Brain microvascular endothelial cell (primary cell): ENCODE results near the gene PRR36.

Experiments
- DNase-seq: peaks from one replicate; pipeline ENCODE4 v3.0.0-alpha.2; 2020
- H3K27ac ChIP-seq: fragments of 250-450 bp; sonication (Bioruptor Pico); 2 replicates; pipeline ENCODE4 v1.5.1; 2020; ENCODE audit warnings: mild to moderate bottlenecking, moderate library complexity
- H3K27me3 ChIP-seq: fragments of 250-450 bp; sonication (Bioruptor Pico); replicated peaks from 2 replicates; pipeline ENCODE4 v1.5.1; 2020; ENCODE audit warnings: mild to moderate bottlenecking
- H3K36me3 ChIP-seq: fragments of 250-450 bp; sonication (Bioruptor Pico); replicated peaks from 2 replicates; pipeline ENCODE4 v1.5.1; 2020; ENCODE audit warnings: mild to moderate bottlenecking
- H3K4me3 ChIP-seq: 2 replicates; pipeline ENCODE4 v1.5.1; 2011; ENCODE audit warnings: low read depth, mild to moderate bottlenecking, control low read depth, low read length, moderate library complexity
- CTCF ChIP-seq: IDR thresholded peaks from 2 replicates; pipeline ENCODE4 v1.5.1; 2011; ENCODE audit warnings: low read depth, mild to moderate bottlenecking, moderate library complexity, low read length, control low read depth, inconsistent platforms; ENCODE audit errors: missing control alignments
- in situ Hi-C: cut with HindIII; loops from 2 replicates; pipeline ENCODE4 v1.10.0; 2017; ENCODE audit warnings: low sequenced_read_pairs, low pct_ligation_motif_present

PRR36 gene

GRCh38 chr19:7850945-7851622, 23.1 kb downstream of the PRR36 start:
- no peaks in the 10 kb centered on the region for H3K27me3 ChIP-seq
- H3K36me3 ChIP-seq: peaks cover 3% of the 10 kb centered on the region
- in situ Hi-C loops: no loop called here
- H3K27ac ChIP-seq: no peak overlapping the region
- no peak for DNase-seq
- no peak overlapping the region for H3K4me3 ChIP-seq
- no peak for TF ChIP-seq CTCF

GRCh38 chr19:7850000-7850813, 24.0 kb downstream of the PRR36 start:
- Histone ChIP-seq H3K36me3 (peaks cover 3% of the 10 kb centered on the region), H3K27me3 (no peaks in the 10 kb centered on the region), H3K27ac (no peak overlapping the region), H3K4me3 (no peak overlapping the region)
- in situ Hi-C loops: no loop called here
- TF ChIP-seq CTCF: no peak
- no peak for DNase-seq

- Histone ChIP-seq H3K27ac (no peak overlapping the region), H3K4me3 (no peak overlapping the region), H3K36me3 (peaks cover 3% of the 10 kb centered on the region), H3K27me3 (no peaks in the 10 kb centered on the region)
- in situ Hi-C loops: no loop called here
- no peak for DNase-seq
- no peak for TF ChIP-seq CTCF
Observed at GRCh38 chr19:7849631-7849999, 24.6 kb downstream of the PRR36 start.

- in situ Hi-C loops: no loop called here
- no peak for DNase-seq
- Histone ChIP-seq H3K4me3 (no peak overlapping the region), H3K27me3 (no peaks in the 10 kb centered on the region), H3K36me3 (peaks cover 3% of the 10 kb centered on the region), H3K27ac (no peak overlapping the region)
- TF ChIP-seq CTCF: no peak
Observed at GRCh38 chr19:7848779-7849457, 25.3 kb downstream of the PRR36 start.

GRCh38 chr19:7847664-7848063, 26.5 kb downstream of the PRR36 start:
- no peak for TF ChIP-seq CTCF
- Histone ChIP-seq H3K27me3 (no peaks in the 10 kb centered on the region), H3K4me3 (no peak overlapping the region), H3K36me3 (peaks cover 3% of the 10 kb centered on the region), H3K27ac (no peak overlapping the region)
- in situ Hi-C loops: no loop called here
- DNase-seq: no peak
